ENCODE measurements around the gene CEACAM8.

GRCh38 chr19:42547929-42548328, 46.8 kb downstream of the CEACAM8 start:
- no peak for TF ChIP-seq CTCF (IDR thresholded peaks at IDR 0.05)
- no peak for TF ChIP-seq POLR2A (IDR thresholded peaks at IDR 0.05)
